IMR-90 (cell line): ENCODE data around the gene EXOC8. TPM values are rescaled to one million over a fixed set of nuclear protein-coding genes. Genes with fewer than 3 reads are reported as not detected.

Experiments used
- ATAC-seq: fragments of 200-7000 bp; cut with Tn5 transposase; 2 replicates; pipeline ENCODE4 v1.9.1; 2020; ENCODE audit warnings: low read depth, mild to moderate bottlenecking, moderate library complexity
- BruUV-seq: library from RNA; stranded (reverse); fragments of 400-500 nt; replicated peaks from 2 replicates; lab custom pipeline; 2021; lab: Mats Ljungman, UMichigan
- CTCF ChIA-PET: fragments of 300-600 bp; formaldehyde crosslinking; extraction: SDS; loops from one replicate; lab custom pipeline; 2021; ENCODE audit warnings: antibody characterized with exemption; lab: Yijun Ruan, JAX
- POLR2A ChIA-PET: fragments of 300-600 bp; sonication (Branson Sonifier 250); formaldehyde crosslinking; loops from one replicate; lab custom pipeline; 2022; ENCODE audit warnings: antibody characterized with exemption; ENCODE audit not compliant: unreplicated experiment; lab: Charles Lee
- DNase-seq: peaks from one replicate; pipeline ENCODE4 v3.0.0; 2013
- H2AFZ ChIP-seq: replicated peaks from 2 replicates; pipeline ENCODE3; 2013; ENCODE audit warnings: low read length, mild to moderate bottlenecking; ENCODE audit not compliant: poor library complexity
- H2AK5ac ChIP-seq: 2 replicates; pipeline ENCODE4 v1.6.1; 2013; ENCODE audit warnings: low read depth, low read length, inconsistent platforms
- H2AK9ac ChIP-seq: replicated peaks from 2 replicates; pipeline ENCODE3; 2013; ENCODE audit warnings: mild to moderate bottlenecking, low read depth, low read length, moderate library complexity; ENCODE audit not compliant: poor library complexity
- H2BK120ac ChIP-seq: 2 replicates; pipeline ENCODE4 v1.6.1; 2013; ENCODE audit warnings: low read depth, low read length, inconsistent platforms
- H2BK15ac ChIP-seq: 3 replicates; pipeline ENCODE4 v1.6.1; 2013; ENCODE audit warnings: low read depth, low read length, inconsistent platforms
- H2BK20ac ChIP-seq: 2 replicates; pipeline ENCODE4 v1.6.1; 2013; ENCODE audit warnings: low read depth, mild to moderate bottlenecking, inconsistent platforms, low read length, moderate library complexity
- H2BK5ac ChIP-seq: 2 replicates; pipeline ENCODE4 v1.6.1; 2013; ENCODE audit warnings: mild to moderate bottlenecking, low read depth, low read length, inconsistent platforms; ENCODE audit not compliant: poor library complexity, severe bottlenecking
- H3K14ac ChIP-seq: replicated peaks from 2 replicates; pipeline ENCODE4 v1.6.1; 2013; ENCODE audit warnings: low read depth, low read length, inconsistent platforms
- H3K18ac ChIP-seq: 2 replicates; pipeline ENCODE4 v1.6.1; 2013; ENCODE audit warnings: low read depth, low read length, control low read depth
- H3K23ac ChIP-seq: 2 replicates; pipeline ENCODE4 v1.6.1; 2013; ENCODE audit warnings: low read depth, low read length, inconsistent platforms
- H3K27ac ChIP-seq: 2 replicates; pipeline ENCODE4 v1.5.1; 2013; ENCODE audit warnings: mild to moderate bottlenecking, control low read depth, low read length; ENCODE audit not compliant: insufficient read depth
- H3K27me3 ChIP-seq: 2 replicates; pipeline ENCODE4 v1.6.1; 2013; ENCODE audit warnings: low read length; ENCODE audit not compliant: control insufficient read depth, insufficient read depth
- H3K36me3 ChIP-seq: 2 replicates; pipeline ENCODE4 v1.6.1; 2013; ENCODE audit warnings: low read length, mixed read lengths; ENCODE audit not compliant: control insufficient read depth, insufficient read depth
- H3K4ac ChIP-seq: 2 replicates; pipeline ENCODE4 v1.6.1; 2013; ENCODE audit warnings: low read depth, low read length, inconsistent platforms
- H3K4me1 ChIP-seq: 2 replicates; pipeline ENCODE4 v1.6.1; 2013; ENCODE audit warnings: low read length, mixed read lengths; ENCODE audit not compliant: control insufficient read depth, insufficient read depth
- H3K4me2 ChIP-seq: 2 replicates; pipeline ENCODE4 v1.6.1; 2013; ENCODE audit warnings: low read depth, mild to moderate bottlenecking, control low read depth, low read length, moderate library complexity
- H3K4me3 ChIP-seq: 2 replicates; pipeline ENCODE4 v1.5.1; 2013; ENCODE audit warnings: low read depth, mild to moderate bottlenecking, control low read depth, low read length, moderate library complexity; ENCODE audit not compliant: insufficient read depth
- H3K56ac ChIP-seq: 2 replicates; pipeline ENCODE4 v1.6.1; 2013; ENCODE audit warnings: low read length, inconsistent platforms; ENCODE audit not compliant: insufficient read depth; ENCODE audit errors: extremely low read depth
- H3K79me1 ChIP-seq, 2 experiments: 2 replicates each; pipeline ENCODE4 v1.6.1; 2013; ENCODE audit warnings: low read length in 2 of 2, inconsistent platforms in 1 of 2, low read depth in 1 of 2
- H3K9ac ChIP-seq: 2 replicates; pipeline ENCODE4 v1.6.1; 2013; ENCODE audit warnings: low read depth, low read length, control low read depth
- H3K9me1 ChIP-seq: 2 replicates; pipeline ENCODE4 v1.6.1; 2013; ENCODE audit warnings: low read length, inconsistent platforms; ENCODE audit not compliant: insufficient read depth
- H3K9me3 ChIP-seq: 2 replicates; pipeline ENCODE4 v1.6.1; 2013; ENCODE audit warnings: low read length; ENCODE audit not compliant: control insufficient read depth, insufficient read depth
- H4K20me1 ChIP-seq: 2 replicates; pipeline ENCODE4 v1.6.1; 2013; ENCODE audit warnings: low read length, inconsistent platforms; ENCODE audit not compliant: insufficient read depth
- H4K5ac ChIP-seq: 2 replicates; pipeline ENCODE4 v1.6.1; 2013; ENCODE audit warnings: mild to moderate bottlenecking, low read depth, low read length, control low read depth
- H4K8ac ChIP-seq, 2 experiments: 2 replicates each; pipeline ENCODE4 v1.6.1; 2013; ENCODE audit warnings: low read depth in 2 of 2, low read length in 2 of 2, control low read depth in 1 of 2, inconsistent platforms in 1 of 2
- H4K91ac ChIP-seq: 2 replicates; pipeline ENCODE4 v1.6.1; 2013; ENCODE audit warnings: low read depth, low read length, inconsistent platforms; ENCODE audit not compliant: insufficient read depth
- BHLHE40 ChIP-seq: fragments of 150-350 bp; IDR thresholded peaks from 2 replicates; pipeline ENCODE4 v1.6.1; 2016; ENCODE audit warnings: mild to moderate bottlenecking, low read depth, low read length
- CEBPB ChIP-seq: IDR thresholded peaks from 2 replicates; pipeline ENCODE4 v1.6.1; 2012; ENCODE audit warnings: low read depth, low read length, improper control_type of control experiment
- CHD1 ChIP-seq: IDR thresholded peaks from 2 replicates; pipeline ENCODE4 v1.6.1; 2012; ENCODE audit warnings: low read depth, low read length, improper control_type of control experiment
- CTCF ChIP-seq: conservative IDR thresholded peaks from 2 replicates; pipeline ENCODE4 v1.5.1; 2012; ENCODE audit warnings: mild to moderate bottlenecking, low read depth, low read length, improper control_type of control experiment
- ELK1 ChIP-seq: fragments of 150-350 bp; IDR thresholded peaks from 2 replicates; pipeline ENCODE4 v1.6.1; 2016; ENCODE audit warnings: low read depth, mild to moderate bottlenecking, low read length, moderate library complexity, borderline replicate concordance
- FOS ChIP-seq: fragments of 150-350 bp; IDR thresholded peaks from 2 replicates; pipeline ENCODE4 v1.6.1; 2016; ENCODE audit warnings: low read depth, low read length
- MAFK ChIP-seq: IDR thresholded peaks from 2 replicates; pipeline ENCODE4 v1.6.1; 2012; ENCODE audit warnings: low read depth, low read length, improper control_type of control experiment
- MAZ ChIP-seq: IDR thresholded peaks from 2 replicates; pipeline ENCODE4 v1.6.1; 2012; ENCODE audit warnings: low read depth, mild to moderate bottlenecking, low read length, improper control_type of control experiment, moderate library complexity, borderline replicate concordance
- MXI1 ChIP-seq: IDR thresholded peaks from 2 replicates; pipeline ENCODE4 v1.6.1; 2012; ENCODE audit warnings: low read depth, mild to moderate bottlenecking, low read length, moderate library complexity, borderline replicate concordance
- NFE2L2 ChIP-seq: fragments of 150-350 bp; IDR thresholded peaks from 2 replicates; pipeline ENCODE4 v1.6.1; 2016; ENCODE audit warnings: low read depth, mild to moderate bottlenecking, low read length
- POLR2A ChIP-seq: IDR thresholded peaks from 2 replicates; pipeline ENCODE4 v1.6.1; 2012; ENCODE audit warnings: mild to moderate bottlenecking, low read depth, low read length
- RAD21 ChIP-seq: IDR thresholded peaks from 2 replicates; pipeline ENCODE4 v1.6.1; 2012; ENCODE audit warnings: low read length, improper control_type of control experiment
- RCOR1 ChIP-seq: IDR thresholded peaks from 2 replicates; pipeline ENCODE4 v1.6.1; 2012; ENCODE audit warnings: mild to moderate bottlenecking, low read length, improper control_type of control experiment; ENCODE audit not compliant: insufficient replicate concordance
- RFX5 ChIP-seq: IDR thresholded peaks from 2 replicates; pipeline ENCODE4 v1.8.0; 2012; ENCODE audit warnings: low read depth, mild to moderate bottlenecking, low read length, moderate library complexity
- SMC3 ChIP-seq: fragments of 150-350 bp; IDR thresholded peaks from 2 replicates; pipeline ENCODE4 v1.6.1; 2016; ENCODE audit warnings: low read depth, mild to moderate bottlenecking, antibody characterized with exemption, low read length, moderate library complexity
- USF2 ChIP-seq: fragments of 150-350 bp; IDR thresholded peaks from 2 replicates; pipeline ENCODE4 v1.6.1; 2017; ENCODE audit warnings: mild to moderate bottlenecking, antibody characterized with exemption, low read length, low read depth
- WGBS, 2 experiments: methylation state at CpG; one replicate each; pipeline versions ENCODE4 v1.1.5 to v1.1.7; 2013; ENCODE audit warnings: missing lambda C conversion rate in 2 of 2; ENCODE audit not compliant: insufficient read length in 1 of 2; ENCODE audit errors: extremely low coverage in 2 of 2; 5-methylcytosine and 5-hydroxymethylcytosine counted together
- dilution Hi-C: fragments of 300-500 bp; cut with HindIII; formaldehyde crosslinking; loops from one replicate; pipeline ENCODE4 v1.14.3; 2018; ENCODE audit warnings: low sequenced_read_pairs; ENCODE audit not compliant: unreplicated experiment
- in situ Hi-C: fragments of 300-500 bp; cut with MboI; formaldehyde crosslinking; loops from 3 replicates; pipeline ENCODE4 v1.14.3; 2019; ENCODE audit warnings: low sequenced_read_pairs, inconsistent platforms, mixed read lengths
- intact Hi-C: fragments of 100-400 bp; cut with micrococcal nuclease; formaldehyde crosslinking; loops from 2 replicates; pipeline ENCODE4 v1.10.0; 2022
- polyA plus RNA-seq, 3 experiments: library from polyadenylated mRNA; depleted of rRNA; stranded (reverse); fragments of >200 nt; gene quantifications; 2 replicates each; pipeline ENCODE4 v1.2.3, GENCODE V29; 2012; ENCODE audit warnings: low replicate concordance in 1 of 3
- total RNA-seq: library from RNA; depleted of rRNA; stranded (reverse); fragments of >200 nt; gene quantifications from 2 replicates; pipeline ENCODE4 v1.2.3, GENCODE V29; 2012

Gene EXOC8
- total and polyA plus RNA-seq, 2 of the 4 experiments (the other 2 are of a cell fraction), result 2.6 to 11.5 TPM

- BruUV-seq, result no TSS peak
- WGBS, 2 experiments, result 96% methylated on average over 3 of the region's 6 CpGs; no CpG with 5 or more reads in 1 of the 2 experiments
- Histone ChIP-seq H3K4me3 (peak overlapping the region; percentile 16; the same call in 1 of the 2 replicates), H3K4ac (no peak overlapping the region), H4K8ac (no peak overlapping the region), H3K9me1 (peaks cover 6% of the 10 kb centered on the region; the same call in 1 of the 2 replicates), H2AFZ (no peak overlapping the region), H3K18ac (no peak overlapping the region), H3K36me3 (no peaks in the 10 kb centered on the region), H3K79me1 (peaks cover 7 to 44% of the 10 kb centered on the region in 2 experiments; a peak in 3 of 4 replicates), H3K14ac (no peak overlapping the region), H3K56ac (no peak overlapping the region), H2BK120ac (no peak overlapping the region), H3K27ac (no peak overlapping the region), H2AK9ac (no peak overlapping the region), H2BK5ac (no peak overlapping the region), H4K20me1 (peaks cover 48% of the 10 kb centered on the region), H3K4me2 (peak overlapping the region; percentile 71), H2BK20ac (no peak overlapping the region), H3K9ac (no peak overlapping the region), H3K23ac (no peak overlapping the region), H4K5ac (no peak overlapping the region), H3K9me3 (no peaks in the 10 kb centered on the region), H3K4me1 (peaks cover 7% of the 10 kb centered on the region), H4K91ac (no peak overlapping the region), H2AK5ac (no peak overlapping the region), H3K27me3 (no peaks in the 10 kb centered on the region), H2BK15ac (no peak overlapping the region)
- in situ Hi-C loops, result no loop called here
- no peak for ATAC-seq
- ChIA-PET POLR2A (no interaction called here), CTCF (interaction anchor here (0.7 to 1.5 kb wide), 2 partner anchors 20 to 82 kb away, joined by 3 to 4 read pairs; no protein-coding TSS in a partner anchor)
- intact Hi-C loops, result loop anchor here (2.0 kb wide), 1 partner anchor 94 kb away; the partner anchor contains the start of gene GNPAT
- dilution Hi-C loops, result no loop called here
- DNase-seq, result no peak
- no peak for TF ChIP-seq POLR2A
- TF ChIP-seq BHLHE40, result no peak
- TF ChIP-seq MAFK, result no peak
- TF ChIP-seq RAD21, result no peak
- no peak for TF ChIP-seq CHD1
- no peak for TF ChIP-seq FOS
- TF ChIP-seq NFE2L2, result no peak
- TF ChIP-seq MAZ, result no peak
- TF ChIP-seq RFX5, result no peak
- no peak for TF ChIP-seq CEBPB
- no peak for TF ChIP-seq USF2
- TF ChIP-seq MXI1, result no peak
- no peak for TF ChIP-seq ELK1
- TF ChIP-seq CTCF, result no peak
- no peak for TF ChIP-seq RCOR1
- no peak for TF ChIP-seq SMC3
These were observed 2.7 kb downstream of the EXOC8 start for GRCh38 chr1:231334952-231335351.
